HEK293 (cell line): ENCODE results near the gene RASSF8.

Experiments
- CTCF ChIA-PET: fragments of 350-600 bp; formaldehyde crosslinking; extraction: SDS; loops from one replicate; lab custom pipeline; 2021; ENCODE audit warnings: antibody characterized with exemption; lab: Yijun Ruan, JAX
- POLR2A ChIA-PET: fragments of 300-600 bp; formaldehyde crosslinking; extraction: SDS; loops from one replicate; lab custom pipeline; 2020; ENCODE audit warnings: antibody characterized with exemption, inconsistent platforms; lab: Yijun Ruan, JAX
- H3K27ac ChIP-seq: fragments of 200-500 bp; sonication (Bioruptor generic); 2 replicates; pipeline ENCODE4 v1.5.1; 2014; ENCODE audit warnings: low read depth, low read length, control low read depth, inconsistent platforms; ENCODE audit errors: extremely low read depth
- H3K36me3 ChIP-seq, 2 experiments: fragments of 200-500 bp in 1 of 2; sonication (Bioruptor generic) in 1 of 2; 1 replicate in 1 of 2; 2 replicates in 1 of 2; pipeline ENCODE4 v1.5.1; 2014 to 2017; ENCODE audit warnings: inconsistent platforms in 2 of 2, low read length in 2 of 2; ENCODE audit not compliant: control insufficient read depth in 2 of 2, insufficient read depth in 1 of 2
- H3K4me1 ChIP-seq: fragments of 200-500 bp; sonication (Bioruptor generic); 2 replicates; pipeline ENCODE4 v1.5.1; 2014; ENCODE audit warnings: mild to moderate bottlenecking, low read length, inconsistent platforms; ENCODE audit not compliant: control insufficient read depth, insufficient read depth
- H3K4me3 ChIP-seq: 2 replicates; pipeline ENCODE4 v1.5.1; 2011; ENCODE audit warnings: low read depth, mild to moderate bottlenecking, control low read depth, low read length, moderate library complexity
- H3K9me3 ChIP-seq: fragments of 200-500 bp; sonication (Bioruptor generic); 2 replicates; pipeline ENCODE4 v1.5.1; 2014; ENCODE audit warnings: low read depth, low read length, inconsistent platforms; ENCODE audit not compliant: control insufficient read depth, insufficient read depth
- HOXD13 ChIP-seq: sonication (generic); formaldehyde crosslinking; IDR thresholded peaks from 2 replicates; pipeline ENCODE4 v1.8.0; 2022; ENCODE audit warnings: missing genetic modification reagents, borderline replicate concordance
- KLF16 ChIP-seq: fragments of 450-650 bp; formaldehyde crosslinking; IDR thresholded peaks from 2 replicates; pipeline ENCODE4 v1.5.1; 2017; ENCODE audit warnings: missing biosample characterization, missing genetic modification characterization
- REST ChIP-seq: fragments of 450-650 bp; formaldehyde crosslinking; IDR thresholded peaks from 2 replicates; pipeline ENCODE4 v1.5.1; 2016; ENCODE audit warnings: missing biosample characterization, missing genetic modification characterization
- TCF7L2 ChIP-seq: IDR thresholded peaks from 2 replicates; pipeline ENCODE4 v1.6.1; 2011; ENCODE audit warnings: low read depth, mild to moderate bottlenecking, inconsistent platforms, low read length, moderate library complexity, borderline replicate concordance
- ZBTB17 ChIP-seq: fragments of 450-650 bp; formaldehyde crosslinking; IDR thresholded peaks from 2 replicates; pipeline ENCODE4 v1.5.1; 2016; ENCODE audit warnings: missing biosample characterization, missing genetic modification characterization
- ZNF140 ChIP-seq: fragments of 450-650 bp; formaldehyde crosslinking; IDR thresholded peaks from 2 replicates; pipeline ENCODE4 v1.5.1; 2016; ENCODE audit warnings: missing biosample characterization, missing genetic modification characterization
- ZNF366 ChIP-seq: fragments of 450-650 bp; formaldehyde crosslinking; conservative IDR thresholded peaks from 2 replicates; pipeline ENCODE4 v1.5.1; 2016; ENCODE audit warnings: missing biosample characterization, missing genetic modification characterization
- ZNF433 ChIP-seq: fragments of 450-650 bp; formaldehyde crosslinking; IDR thresholded peaks from 2 replicates; pipeline ENCODE4 v1.5.1; 2016; ENCODE audit warnings: missing biosample characterization, missing genetic modification characterization, low read depth
- ZNF629 ChIP-seq: fragments of 450-650 bp; formaldehyde crosslinking; IDR thresholded peaks from 2 replicates; pipeline ENCODE4 v1.5.1; 2017; ENCODE audit warnings: missing biosample characterization, missing genetic modification characterization
- ZNF654 ChIP-seq: fragments of 450-650 bp; formaldehyde crosslinking; IDR thresholded peaks from 2 replicates; pipeline ENCODE4 v1.5.1; 2016; ENCODE audit warnings: low read depth, missing biosample characterization, missing genetic modification characterization
- ZNF658 ChIP-seq: fragments of 450-650 bp; formaldehyde crosslinking; IDR thresholded peaks from 2 replicates; pipeline ENCODE4; 2016; ENCODE audit warnings: missing biosample characterization, missing genetic modification characterization
- ZNF704 ChIP-seq: fragments of 450-650 bp; formaldehyde crosslinking; IDR thresholded peaks from 2 replicates; pipeline ENCODE4 v1.5.1; 2016; ENCODE audit warnings: missing biosample characterization, missing genetic modification characterization
- ZNF830 ChIP-seq: fragments of 450-650 bp; IDR thresholded peaks from 2 replicates; pipeline ENCODE4 v1.5.0; 2018; ENCODE audit warnings: missing biosample characterization, missing genetic modification characterization, low read depth, mild to moderate bottlenecking, moderate library complexity
- ZSCAN23 ChIP-seq: fragments of 450-650 bp; formaldehyde crosslinking; IDR thresholded peaks from 2 replicates; pipeline ENCODE4 v1.5.1; 2016; ENCODE audit warnings: missing biosample characterization, missing genetic modification characterization
- TF ChIP-seq, protein P1 (sequence below): fragments of 450-650 bp; formaldehyde crosslinking; IDR thresholded peaks from 2 replicates; pipeline ENCODE4; 2016; ENCODE audit warnings: missing biosample characterization, missing genetic modification characterization

RASSF8 gene

GRCh38 chr12:26026713-26027112 lies 68.2 kb downstream of the RASSF8 start:
- POLR2A ChIA-PET: no interaction called here
- no peaks in the 10 kb centered on the region for H3K36me3 ChIP-seq
- H3K4me3 ChIP-seq: no peak overlapping the region
- TF ChIP-seq KLF16 (tag by site-specific recombination): no peak
- TF ChIP-seq ZNF140 (tag by site-specific recombination): peak; percentile 95; the same call in 1 of the 2 replicates
- H3K9me3 ChIP-seq: no peaks in the 10 kb centered on the region
- H3K27ac ChIP-seq: no peak overlapping the region
- peaks cover 15% of the 10 kb centered on the region for H3K4me1 ChIP-seq
- CTCF ChIA-PET: interaction anchor here (0.8 to 4.3 kb wide), 4 partner anchors 9 to 15 kb away, joined by 3 to 20 read pairs (median 4); no protein-coding TSS in a partner anchor

- Histone ChIP-seq H3K4me3 (no peak overlapping the region), H3K9me3 (no peaks in the 10 kb centered on the region), H3K4me1 (peaks cover 19% of the 10 kb centered on the region), H3K27ac (no peak overlapping the region), H3K36me3 (no peaks in the 10 kb centered on the region)
- CTCF ChIA-PET: interaction anchor here (0.9 to 4.3 kb wide), 4 partner anchors 10 to 14 kb away, joined by 3 to 20 read pairs (median 4); no protein-coding TSS in a partner anchor
- POLR2A ChIA-PET: no interaction called here
- TF ChIP-seq HOXD13: no peak
- TF ChIP-seq ZNF654 (tag by site-specific recombination): no peak
- TF ChIP-seq REST: peak; percentile 36; the same call in 1 of the 2 replicates
- no peak for TF ChIP-seq ZNF830 (tag by site-specific recombination)
- TF ChIP-seq ZNF704 (tag by site-specific recombination): no peak
- TF ChIP-seq TCF7L2: 0 out of 2 replicates have a peak, but pooled peaks have one; percentile 26
- TF ChIP-seq ZNF658 (tag by site-specific recombination): no peak
- no peak for TF ChIP-seq ZNF629 (tag by site-specific recombination)
These were observed 68.9 kb downstream of the RASSF8 start for GRCh38 chr12:26027401-26027800.

DNA sequence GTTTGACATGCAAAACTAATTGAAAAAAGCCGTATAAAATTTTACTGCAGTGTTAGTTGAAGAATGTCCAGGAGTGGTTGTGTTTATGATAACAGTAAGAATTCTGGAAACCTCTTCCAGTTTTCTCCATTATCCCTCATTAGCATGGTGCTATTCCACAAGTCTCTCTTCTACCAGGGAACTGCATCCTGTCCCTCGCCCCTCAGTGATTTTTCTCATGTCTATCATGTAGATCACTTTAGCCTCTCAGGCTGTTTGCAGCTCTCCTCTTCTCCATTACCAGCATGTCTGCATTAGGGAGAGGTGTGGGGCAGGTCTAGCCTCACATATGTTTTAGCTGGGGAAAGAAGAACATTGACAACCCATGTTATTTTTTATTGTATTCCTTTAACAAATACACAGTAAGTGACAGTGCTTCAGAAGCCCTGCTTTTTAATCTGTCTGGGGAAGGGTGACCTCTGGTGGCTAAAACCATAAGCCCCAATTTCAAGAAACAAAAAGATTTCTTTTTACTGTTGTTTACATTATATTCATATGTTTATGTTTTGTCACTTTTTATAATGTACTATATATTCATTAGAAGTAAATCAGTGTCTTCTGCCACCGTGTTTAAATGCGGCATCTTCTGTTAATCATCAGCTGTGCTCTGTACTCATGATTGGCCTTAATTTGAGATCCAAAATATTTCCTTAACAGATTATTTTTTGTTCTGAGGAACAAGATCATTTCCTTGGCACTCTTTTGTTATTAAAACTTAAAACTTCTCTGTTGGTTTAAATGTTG lies 70.7 kb downstream of the RASSF8 start:
- CTCF ChIA-PET: interaction anchor here (0.6 to 4.3 kb wide), 16 partner anchors 8 to 639 kb away, joined by 3 to 20 read pairs (median 4); no protein-coding TSS in a partner anchor

More for the DNA sequence above, 70.7 kb downstream of the RASSF8 start:
- TF ChIP-seq, protein P1, sequence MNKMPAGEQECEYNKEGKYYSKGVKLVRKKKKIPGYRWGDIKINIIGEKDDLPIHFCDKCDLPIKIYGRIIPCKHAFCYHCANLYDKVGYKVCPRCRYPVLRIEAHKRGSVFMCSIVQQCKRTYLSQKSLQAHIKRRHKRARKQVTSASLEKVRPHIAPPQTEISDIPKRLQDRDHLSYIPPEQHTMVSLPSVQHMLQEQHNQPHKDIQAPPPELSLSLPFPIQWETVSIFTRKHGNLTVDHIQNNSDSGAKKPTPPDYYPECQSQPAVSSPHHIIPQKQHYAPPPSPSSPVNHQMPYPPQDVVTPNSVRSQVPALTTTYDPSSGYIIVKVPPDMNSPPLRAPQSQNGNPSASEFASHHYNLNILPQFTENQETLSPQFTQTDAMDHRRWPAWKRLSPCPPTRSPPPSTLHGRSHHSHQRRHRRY (tag by site-specific recombination): no peak
- TF ChIP-seq ZBTB17 (tag by site-specific recombination) (peak; percentile 59), ZNF433 (tag by site-specific recombination) (no peak), ZNF654 (tag by site-specific recombination) (peak; percentile 79), ZNF366 (tag by site-specific recombination) (no peak), ZSCAN23 (tag by site-specific recombination) (no peak)
- Histone ChIP-seq H3K4me3 (no peak overlapping the region), H3K4me1 (peaks cover 25% of the 10 kb centered on the region), H3K9me3 (no peaks in the 10 kb centered on the region), H3K27ac (no peak overlapping the region), H3K36me3 (no peaks in the 10 kb centered on the region)
- POLR2A ChIA-PET: no interaction called here
